NCI-H1436 (cell line): ENCODE results near the gene ANAPC10.
"Not testable (repeated sequence)": the region's sequence is repeated elsewhere in the genome, so short reads cannot be mapped to it uniquely, and the experiment has no call there.

Experiments
- DNase-seq: peaks from one replicate; lab custom pipeline; 2025; lab: John Stamatoyannopoulos, UW

ANAPC10 gene

GRCh38 chr4:145003675-145004074, 94.3 kb downstream of the ANAPC10 start:
- no peak for DNase-seq

- no peak for DNase-seq
Observed at GRCh38 chr4:145001635-145002034, 96.4 kb downstream of the ANAPC10 start.

DNA sequence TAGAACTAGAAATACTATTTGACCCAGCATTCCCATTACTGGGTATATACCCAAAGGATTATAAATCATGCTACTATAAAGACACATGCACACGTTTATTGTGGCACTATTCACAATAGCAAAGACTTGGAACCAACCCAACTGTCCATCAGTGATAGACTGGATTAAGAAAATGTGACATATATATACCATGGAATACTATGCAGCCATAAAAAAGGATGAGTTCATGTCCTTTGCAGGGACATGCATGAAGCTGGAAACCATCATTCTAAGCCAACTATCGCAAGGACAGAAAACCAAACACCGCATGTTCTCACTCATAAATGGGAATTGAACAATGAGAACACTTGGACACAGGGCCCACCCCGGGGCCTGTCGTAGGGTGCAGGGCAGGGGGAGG, 97.3 kb downstream of the ANAPC10 start:
- not testable (repeated sequence) for DNase-seq

- DNase-seq = no peak
Observed at GRCh38 chr4:144989306-144989705, 108.7 kb downstream of the ANAPC10 start.

GRCh38 chr4:144985531-144985930, 112.5 kb downstream of the ANAPC10 start:
- DNase-seq = no peak

- no peak for DNase-seq
Observed at GRCh38 chr4:144985014-144985413, 113.0 kb downstream of the ANAPC10 start.

- no peak for DNase-seq
Observed at GRCh38 chr4:144984241-144984640, 113.8 kb downstream of the ANAPC10 start.

GRCh38 chr4:144975718-144976117, 122.3 kb downstream of the ANAPC10 start:
- no peak for DNase-seq

- DNase-seq = no peak
Observed at GRCh38 chr4:144970597-144970996, 127.4 kb downstream of the ANAPC10 start.

DNA sequence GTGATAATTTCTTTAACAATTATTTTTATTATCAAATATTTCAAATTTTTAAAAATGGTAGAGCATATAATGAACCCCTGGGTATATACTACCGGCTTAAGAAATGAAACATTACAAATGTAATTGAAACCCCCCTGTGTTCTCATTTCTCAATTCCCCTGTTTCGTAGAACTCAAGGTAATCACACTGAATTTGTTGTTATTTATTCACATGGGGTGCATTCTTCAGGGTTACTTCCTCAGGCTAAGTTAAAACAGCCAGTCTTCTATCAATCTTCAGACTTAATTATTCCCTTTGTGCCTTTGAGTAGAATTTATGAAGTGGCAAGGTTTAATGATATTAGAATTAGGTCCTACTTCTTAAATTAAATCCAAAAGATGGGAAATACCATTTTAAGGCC, 128.2 kb downstream of the ANAPC10 start:
- no peak for DNase-seq

DNA sequence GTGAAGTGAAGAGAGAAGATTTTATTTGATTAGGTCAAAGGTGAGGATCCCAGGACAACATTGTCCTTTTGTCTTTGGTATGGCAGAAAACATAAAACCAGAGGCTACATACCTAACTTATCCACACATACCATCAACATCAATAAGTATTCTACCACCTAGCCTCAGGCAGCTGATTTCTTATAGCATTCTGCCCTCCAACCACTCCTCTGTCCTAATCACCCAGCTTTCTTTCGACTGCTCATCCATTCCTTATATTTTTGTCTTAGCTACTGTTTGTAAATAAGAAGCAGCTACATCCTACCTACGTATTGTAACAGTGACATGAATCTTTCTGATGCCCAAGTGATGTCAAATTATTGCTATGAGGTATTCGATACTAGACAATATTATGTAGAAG, 129.4 kb downstream of the ANAPC10 start:
- DNase-seq = no peak

GRCh38 chr4:144967161-144967560, 130.8 kb downstream of the ANAPC10 start:
- DNase-seq = no peak

GRCh38 chr4:144962300-144962699, 135.7 kb downstream of the ANAPC10 start:
- no peak for DNase-seq

- DNase-seq = no peak
Observed at GRCh38 chr4:144955104-144955503, 142.9 kb downstream of the ANAPC10 start.

- DNase-seq = no peak
Observed at GRCh38 chr4:144954230-144954629, 143.8 kb downstream of the ANAPC10 start.

DNA sequence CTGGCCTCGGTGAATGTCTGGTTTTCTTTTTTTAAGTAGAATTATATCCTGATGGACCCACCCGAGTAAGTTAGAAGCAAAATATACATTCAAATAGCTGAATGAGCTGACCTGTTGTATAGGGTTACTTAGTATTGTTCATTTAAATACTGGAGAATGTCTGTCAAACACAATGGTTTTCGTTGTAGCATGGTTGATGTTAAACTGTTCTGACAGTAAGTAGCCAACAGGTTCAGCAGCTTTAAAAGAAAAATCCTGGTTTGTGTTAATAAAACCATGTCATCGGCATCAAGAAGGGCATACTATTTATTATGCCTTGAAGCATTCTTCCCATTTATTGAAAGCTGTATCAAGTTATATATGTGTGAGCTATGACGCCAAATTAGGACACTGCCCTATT, 149.6 kb downstream of the ANAPC10 start:
- no peak for DNase-seq

DNA sequence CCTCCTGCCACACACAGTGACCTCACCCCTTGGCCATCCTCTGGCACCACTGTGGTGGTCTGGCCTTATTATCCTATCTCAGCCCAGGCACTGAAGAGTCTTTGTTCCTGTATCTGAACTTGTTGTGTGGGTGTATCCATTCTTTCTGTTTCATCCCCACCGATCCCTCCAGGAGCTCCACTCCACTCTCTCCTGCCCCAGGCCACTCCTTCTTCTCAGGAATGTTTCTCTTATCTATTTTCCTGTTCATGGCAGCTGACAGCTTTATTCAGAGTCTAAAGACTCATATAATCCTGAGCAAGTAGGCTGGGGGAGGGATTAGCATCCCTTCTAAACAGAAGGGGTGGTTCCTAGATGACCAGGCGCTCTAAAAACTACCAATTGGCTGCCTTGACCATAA, 150.0 kb downstream of the ANAPC10 start:
- no peak for DNase-seq
